GM23248 (cell line): ENCODE results near the gene GSC.

Experiments used
- EZH2 ChIP-seq: fragments of 200-600 bp; sonication (generic); IDR thresholded peaks from 2 replicates; pipeline ENCODE4 v1.6.1; 2018; ENCODE audit warnings: antibody characterized with exemption, mild to moderate bottlenecking; ENCODE audit not compliant: insufficient read depth, poor library complexity, severe bottlenecking
- EZH2phosphoT487 ChIP-seq: fragments of 200-600 bp; sonication (generic); IDR thresholded peaks from 2 replicates; pipeline ENCODE4 v1.6.1; 2018; ENCODE audit warnings: antibody characterized with exemption, moderate library complexity, mild to moderate bottlenecking, low read depth; ENCODE audit not compliant: insufficient read depth

DNA sequence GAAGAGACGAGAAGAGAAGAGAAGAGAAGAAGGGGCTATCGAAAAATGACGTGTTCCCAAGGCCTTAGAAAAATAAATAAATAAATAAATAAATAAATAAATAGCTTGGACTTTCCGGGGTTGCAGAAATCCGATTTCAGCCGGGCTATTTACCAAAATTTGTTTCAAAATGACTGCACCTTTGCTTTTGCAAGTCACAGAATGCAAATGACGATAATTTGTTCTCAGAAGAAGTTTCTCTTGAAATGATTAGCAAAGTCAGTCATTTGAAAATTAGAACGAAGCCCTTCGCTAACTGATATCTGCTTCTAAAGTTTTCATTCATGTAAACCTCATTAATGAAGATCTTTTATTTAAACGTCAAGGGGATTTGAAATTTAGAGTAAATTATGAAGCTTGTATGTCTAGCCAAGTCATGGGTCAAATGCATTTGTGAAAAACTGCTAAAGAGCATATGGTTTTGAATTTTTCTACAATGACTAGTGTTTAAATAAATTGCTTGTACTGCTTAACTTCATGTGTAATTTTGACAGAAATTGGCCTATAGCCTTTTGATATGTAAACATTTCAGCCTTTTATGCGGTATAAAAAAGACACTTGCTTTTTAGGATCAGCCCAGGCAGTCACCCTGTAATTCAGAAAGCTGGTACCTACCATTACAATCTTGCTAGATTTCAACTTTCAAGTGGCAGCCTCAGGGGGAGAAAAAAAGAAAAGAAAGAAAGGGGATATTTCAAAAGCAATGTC, 4.6 kb upstream of the GSC start:
- TF ChIP-seq EZH2 (no peak), EZH2phosphoT487 (no peak)
